ENCODE results near the gene OR13G1. TPM values are rescaled to one million over a fixed set of nuclear protein-coding genes. Genes with fewer than 3 reads are reported as not detected.

The OR13G1 gene
- total RNA-seq, 4 donors from 2014 or later, result not detected

DNA sequence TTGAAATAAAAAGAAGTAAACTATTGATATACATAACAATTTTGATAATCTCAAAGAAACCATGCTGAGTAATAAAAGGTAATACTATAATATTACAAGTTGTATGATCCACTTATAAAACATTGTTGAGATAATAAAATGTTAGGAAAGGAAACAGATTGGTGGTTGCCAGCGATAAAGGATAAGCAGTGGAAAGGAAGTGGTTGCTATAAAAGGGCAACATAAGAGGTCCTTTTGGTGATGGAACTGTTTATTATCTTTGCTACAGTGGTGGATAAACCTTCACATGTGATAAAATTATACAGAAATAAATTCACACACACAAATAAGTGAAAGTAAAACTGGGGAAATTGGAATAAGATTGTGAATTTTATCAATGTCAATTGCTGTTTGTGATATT lies 21.8 kb upstream of the OR13G1 start:
- 38 to 86% methylated on average over 1 of the region's 1 CpG for WGBS, 2 donors (ENCODE audit: low coverage in 1 of 2)
- Histone ChIP-seq H3K4me1 (no peaks in the 10 kb centered on the region), H3K9me3 (peaks cover 0 to 5% (median 0%) of the 10 kb centered on the region in 3 donors), H3K36me3 (no peaks in the 10 kb centered on the region), H3K27me3 (no peaks in the 10 kb centered on the region), H3K27ac (no peak overlapping the region), H3K4me3 (no peak overlapping the region)
- ATAC-seq, result no peak
- TF ChIP-seq EP300 (IDR thresholded peaks at IDR 0.05) (no peak), POLR2A (IDR thresholded peaks at IDR 0.05) (no peak), POLR2AphosphoS5 (IDR thresholded peaks at IDR 0.05) (no peak)
- TF ChIP-seq, protein P1, sequence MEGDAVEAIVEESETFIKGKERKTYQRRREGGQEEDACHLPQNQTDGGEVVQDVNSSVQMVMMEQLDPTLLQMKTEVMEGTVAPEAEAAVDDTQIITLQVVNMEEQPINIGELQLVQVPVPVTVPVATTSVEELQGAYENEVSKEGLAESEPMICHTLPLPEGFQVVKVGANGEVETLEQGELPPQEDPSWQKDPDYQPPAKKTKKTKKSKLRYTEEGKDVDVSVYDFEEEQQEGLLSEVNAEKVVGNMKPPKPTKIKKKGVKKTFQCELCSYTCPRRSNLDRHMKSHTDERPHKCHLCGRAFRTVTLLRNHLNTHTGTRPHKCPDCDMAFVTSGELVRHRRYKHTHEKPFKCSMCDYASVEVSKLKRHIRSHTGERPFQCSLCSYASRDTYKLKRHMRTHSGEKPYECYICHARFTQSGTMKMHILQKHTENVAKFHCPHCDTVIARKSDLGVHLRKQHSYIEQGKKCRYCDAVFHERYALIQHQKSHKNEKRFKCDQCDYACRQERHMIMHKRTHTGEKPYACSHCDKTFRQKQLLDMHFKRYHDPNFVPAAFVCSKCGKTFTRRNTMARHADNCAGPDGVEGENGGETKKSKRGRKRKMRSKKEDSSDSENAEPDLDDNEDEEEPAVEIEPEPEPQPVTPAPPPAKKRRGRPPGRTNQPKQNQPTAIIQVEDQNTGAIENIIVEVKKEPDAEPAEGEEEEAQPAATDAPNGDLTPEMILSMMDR (IDR thresholded peaks at IDR 0.05), result no peak

DNA sequence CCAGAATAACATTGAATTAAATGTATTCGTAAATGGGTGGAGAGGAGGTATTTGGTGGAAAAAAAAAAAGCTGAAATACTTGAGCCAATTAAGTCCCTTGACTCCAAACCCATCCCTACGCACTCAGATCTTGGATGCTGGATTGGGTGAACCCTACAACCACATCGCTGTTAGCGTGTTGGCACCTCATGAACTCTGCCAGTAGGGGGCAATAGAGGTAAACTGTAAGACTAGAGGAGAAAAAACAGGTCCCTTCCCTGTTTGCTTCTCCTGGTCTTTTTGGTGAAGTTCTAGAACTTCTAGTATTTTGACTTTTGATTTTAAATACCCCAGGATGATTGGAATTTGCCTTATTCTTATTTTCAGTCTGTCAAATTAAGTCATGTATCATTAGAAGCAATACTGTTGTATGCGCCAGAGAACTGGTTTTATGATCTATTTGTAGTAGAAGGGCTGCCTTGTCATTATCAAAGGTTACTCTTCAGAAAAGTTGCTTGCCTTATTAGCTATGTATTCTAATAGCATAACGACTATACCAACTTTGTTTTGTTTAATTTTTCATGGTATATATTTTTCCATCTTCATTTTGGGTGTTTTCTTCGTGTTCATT lies 1.9 kb upstream of the OR13G1 start:
- no peak overlapping the region for H3K27ac ChIP-seq
- no peaks in the 10 kb centered on the region for H3K36me3 ChIP-seq
- 27 to 28% methylated on average over 5 to 7 of the region's 7 CpGs for WGBS, 2 donors (ENCODE audit: low coverage in 1 of 2)
- H3K4me3 ChIP-seq, result no peak overlapping the region
- no peaks in the 10 kb centered on the region for H3K27me3 ChIP-seq
- no peak for ATAC-seq
- no peaks in the 10 kb centered on the region for H3K9me3 ChIP-seq
- H3K4me1 ChIP-seq, result no peaks in the 10 kb centered on the region
- no peak for TF ChIP-seq EP300 (IDR thresholded peaks at IDR 0.05)
- TF ChIP-seq, protein P1 (IDR thresholded peaks at IDR 0.05), result peak in 2 of 4 experiments; percentile 3 to 41
- TF ChIP-seq POLR2A (IDR thresholded peaks at IDR 0.05), result no peak
- TF ChIP-seq POLR2AphosphoS5 (IDR thresholded peaks at IDR 0.05), result no peak

DNA sequence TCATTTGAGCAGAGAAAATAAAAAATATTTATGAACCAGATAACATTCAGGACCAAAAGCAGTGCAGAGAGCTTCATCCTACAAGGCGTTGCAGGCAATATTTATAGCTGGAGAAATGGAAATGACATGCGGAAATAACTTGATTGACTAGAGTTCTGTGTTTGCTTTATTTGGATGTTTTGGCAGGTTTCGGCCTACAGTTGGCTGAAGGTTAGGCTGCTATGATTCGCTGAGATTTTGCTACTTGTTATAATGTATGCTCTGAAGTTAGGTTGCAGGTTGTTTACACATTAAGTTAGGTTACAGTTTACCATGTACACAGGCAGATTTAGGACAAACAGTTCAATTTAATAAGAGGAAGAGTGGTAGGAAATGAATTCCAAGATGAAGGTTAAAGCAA lies 632 bp upstream of the OR13G1 start:
- ATAC-seq, result no peak
- Histone ChIP-seq H3K27me3 (no peaks in the 10 kb centered on the region), H3K27ac (no peak overlapping the region), H3K9me3 (no peaks in the 10 kb centered on the region), H3K4me1 (no peaks in the 10 kb centered on the region), H3K36me3 (no peaks in the 10 kb centered on the region), H3K4me3 (no peak overlapping the region)
- WGBS, 2 donors (ENCODE audit: low coverage in 1 of 2), result 60 to 71% methylated on average over 1 to 4 of the region's 4 CpGs
- TF ChIP-seq POLR2AphosphoS5 (IDR thresholded peaks at IDR 0.05) (no peak), EP300 (IDR thresholded peaks at IDR 0.05) (no peak), POLR2A (IDR thresholded peaks at IDR 0.05) (no peak)
- TF ChIP-seq, protein P1 (IDR thresholded peaks at IDR 0.05), result no peak

DNA sequence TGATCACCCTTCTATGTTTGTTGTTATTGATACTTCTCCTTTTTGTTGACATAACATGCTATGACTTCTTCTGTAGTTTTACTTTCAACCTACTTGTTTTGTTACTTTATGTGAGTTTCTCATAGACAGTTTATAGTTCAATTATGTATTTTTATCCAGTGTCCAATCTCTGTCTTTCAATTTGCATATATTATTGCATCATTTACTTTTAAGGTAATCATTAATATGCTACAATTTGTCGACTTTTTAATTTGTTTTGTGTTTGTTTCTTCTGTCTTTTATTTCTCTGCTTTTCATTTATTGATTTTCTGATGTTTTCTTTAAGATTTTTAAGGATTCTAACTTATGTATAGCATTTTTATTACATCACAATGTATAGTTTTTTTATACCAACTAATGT lies 10.3 kb downstream of the OR13G1 start:
- Histone ChIP-seq H3K4me1 (no peaks in the 10 kb centered on the region), H3K27me3 (no peaks in the 10 kb centered on the region), H3K27ac (no peak overlapping the region), H3K9me3 (peaks cover 0 to 6% (median 0%) of the 10 kb centered on the region in 3 donors), H3K4me3 (no peak overlapping the region), H3K36me3 (no peaks in the 10 kb centered on the region)
- ATAC-seq, result no peak
- WGBS, 2 donors (ENCODE audit: low coverage in 1 of 2), result 29 to 44% methylated on average over 1 of the region's 1 CpG
- TF ChIP-seq EP300 (IDR thresholded peaks at IDR 0.05) (no peak), POLR2A (IDR thresholded peaks at IDR 0.05) (no peak), POLR2AphosphoS5 (IDR thresholded peaks at IDR 0.05) (no peak)
- TF ChIP-seq, protein P1 (IDR thresholded peaks at IDR 0.05), result no peak

DNA sequence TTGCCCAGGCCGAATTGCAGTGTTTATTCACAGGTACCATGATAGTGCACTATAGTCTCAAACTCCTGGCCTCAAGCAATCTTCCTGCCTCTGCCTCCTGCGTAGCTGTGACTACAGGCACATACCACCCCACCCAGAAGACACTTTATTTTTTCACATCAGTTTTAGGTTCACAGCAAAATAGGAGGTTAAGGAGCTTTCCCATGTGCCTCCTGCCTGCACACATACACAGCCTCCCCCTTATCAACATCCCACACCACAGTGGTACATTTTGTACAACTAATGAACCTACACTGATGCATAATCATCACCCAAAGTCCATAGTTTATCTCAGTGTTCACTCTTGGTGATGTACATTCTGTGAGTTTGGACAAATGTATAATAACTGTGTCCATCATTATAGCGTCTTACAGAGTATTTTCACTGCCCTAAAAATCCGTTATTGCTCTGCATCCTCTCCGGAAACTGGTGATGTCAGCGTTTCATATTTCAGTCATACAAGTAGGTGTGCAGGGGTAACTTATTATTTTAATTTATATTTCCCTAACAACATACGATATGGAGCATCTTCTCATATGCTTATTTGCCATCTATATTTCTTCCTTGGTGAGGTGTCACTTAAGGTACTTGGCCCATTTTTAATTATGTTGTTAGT lies 23.2 kb downstream of the OR13G1 start:
- Histone ChIP-seq H3K4me3 (no peak overlapping the region), H3K36me3 (no peaks in the 10 kb centered on the region), H3K27ac (no peak overlapping the region), H3K27me3 (no peaks in the 10 kb centered on the region), H3K9me3 (no peaks in the 10 kb centered on the region), H3K4me1 (no peaks in the 10 kb centered on the region)
- ATAC-seq, result no peak
- 76 to 77% methylated on average over 7 of the region's 7 CpGs for WGBS, 2 donors (ENCODE audit: low coverage in 1 of 2)
- TF ChIP-seq, protein P1 (IDR thresholded peaks at IDR 0.05), result no peak
- TF ChIP-seq POLR2AphosphoS5 (IDR thresholded peaks at IDR 0.05), result no peak
- TF ChIP-seq EP300 (IDR thresholded peaks at IDR 0.05), result no peak
- TF ChIP-seq POLR2A (IDR thresholded peaks at IDR 0.05), result no peak

Data from gastroesophageal sphincter (tissue), 4 donors.